Central memory CD8-positive, alpha-beta T cell (primary cell): ENCODE measurements around the gene SYNCRIP.
"Not testable (repeated sequence)": the region's sequence is repeated elsewhere in the genome, so short reads cannot be mapped to it uniquely, and the experiment has no call there.

ENCODE experiments used
- ATAC-seq: fragments of 150-1000 bp; cut with Tn5 transposase; replicated peaks from 2 replicates; pipeline ENCODE4 v1.10.0; 2022; ENCODE audit warnings: mild to moderate bottlenecking, moderate FRiP score, moderate number of reproducible peaks; ENCODE audit not compliant: poor library complexity, severe bottlenecking; ENCODE audit errors: extremely low read depth
- DNase-seq, 2 donors: peaks; one replicate each; pipeline ENCODE4 v3.0.0; 2021; ENCODE audit warnings: low spot score in 2 of 2
- H3K27ac Mint-ChIP-seq: one replicate; pipeline ENCODE4 v1.8.0; 2022; ENCODE audit warnings: low read depth, mild to moderate bottlenecking, moderate library complexity, mixed read lengths
- H3K27me3 Mint-ChIP-seq: one replicate; pipeline ENCODE4 v1.8.0; 2022; ENCODE audit warnings: mixed read lengths
- H3K36me3 Mint-ChIP-seq: one replicate; pipeline ENCODE4 v1.8.0; 2022; ENCODE audit warnings: mild to moderate bottlenecking, moderate library complexity, mixed read lengths; ENCODE audit not compliant: insufficient read depth
- H3K4me1 Mint-ChIP-seq: one replicate; pipeline ENCODE4 v1.8.0; 2022; ENCODE audit warnings: mixed read lengths
- H3K4me3 Mint-ChIP-seq: one replicate; pipeline ENCODE4 v1.8.0; 2022; ENCODE audit warnings: mild to moderate bottlenecking, moderate library complexity, mixed read lengths
- H3K9me3 Mint-ChIP-seq: one replicate; pipeline ENCODE4 v1.8.0; 2022; ENCODE audit warnings: mixed read lengths

Gene SYNCRIP

GRCh38 chr6:85579581-85579980 lies 63.1 kb downstream of the SYNCRIP start:
- peaks cover 54% of the 10 kb centered on the region for H3K4me1 Mint-ChIP-seq
- H3K27ac Mint-ChIP-seq = no peak overlapping the region
- ATAC-seq (no peak), DNase-seq (no peak)
- H3K9me3 Mint-ChIP-seq = peaks cover 17% of the 10 kb centered on the region
- H3K4me3 Mint-ChIP-seq = no peak overlapping the region
- H3K27me3 Mint-ChIP-seq = no peaks in the 10 kb centered on the region
- peaks cover 3% of the 10 kb centered on the region for H3K36me3 Mint-ChIP-seq

GRCh38 chr6:85576476-85576875 lies 66.2 kb downstream of the SYNCRIP start:
- H3K27ac Mint-ChIP-seq = no peak overlapping the region
- DNase-seq = no peak
- H3K27me3 Mint-ChIP-seq = no peaks in the 10 kb centered on the region
- peaks cover 10% of the 10 kb centered on the region for H3K36me3 Mint-ChIP-seq
- peaks cover under 1% of the 10 kb centered on the region for H3K9me3 Mint-ChIP-seq
- no peak for ATAC-seq
- H3K4me3 Mint-ChIP-seq = no peak overlapping the region
- peaks cover 28% of the 10 kb centered on the region for H3K4me1 Mint-ChIP-seq

- DNase-seq = no peak
- Mint-ChIP-seq H3K27ac (peak overlapping the region; percentile 6), H3K36me3 (peaks cover 21% of the 10 kb centered on the region), H3K27me3 (no peaks in the 10 kb centered on the region), H3K4me1 (peaks cover 15% of the 10 kb centered on the region), H3K4me3 (no peak overlapping the region), H3K9me3 (no peaks in the 10 kb centered on the region)
- ATAC-seq = no peak
Observed at GRCh38 chr6:85574932-85575598, 67.6 kb downstream of the SYNCRIP start.

- Mint-ChIP-seq H3K4me1 (no peaks in the 10 kb centered on the region), H3K4me3 (no peak overlapping the region), H3K9me3 (no peaks in the 10 kb centered on the region), H3K27ac (peak overlapping the region; percentile 47), H3K27me3 (no peaks in the 10 kb centered on the region), H3K36me3 (peaks cover 48% of the 10 kb centered on the region)
- ATAC-seq (no peak), DNase-seq (no peak)
Observed at GRCh38 chr6:85569323-85569722, 73.4 kb downstream of the SYNCRIP start.

GRCh38 chr6:85568411-85568810 lies 74.3 kb downstream of the SYNCRIP start:
- H3K9me3 Mint-ChIP-seq = no peaks in the 10 kb centered on the region
- no peak overlapping the region for H3K4me3 Mint-ChIP-seq
- ATAC-seq (no peak), DNase-seq (no peak)
- H3K4me1 Mint-ChIP-seq = no peaks in the 10 kb centered on the region
- H3K36me3 Mint-ChIP-seq = peaks cover 52% of the 10 kb centered on the region
- H3K27me3 Mint-ChIP-seq = no peaks in the 10 kb centered on the region
- H3K27ac Mint-ChIP-seq = no peak overlapping the region

- Mint-ChIP-seq H3K9me3 (no peaks in the 10 kb centered on the region), H3K4me1 (no peaks in the 10 kb centered on the region), H3K36me3 (peaks cover 53% of the 10 kb centered on the region), H3K27ac (peak overlapping the region; percentile 59), H3K4me3 (no peak overlapping the region), H3K27me3 (no peaks in the 10 kb centered on the region)
- ATAC-seq = no peak
- no peak for DNase-seq
Observed at GRCh38 chr6:85565736-85566135, 77.0 kb downstream of the SYNCRIP start.

- not testable (repeated sequence) for ATAC-seq, DNase-seq, H3K4me1 Mint-ChIP-seq, H3K9me3 Mint-ChIP-seq, H3K27me3 Mint-ChIP-seq, H3K27ac Mint-ChIP-seq, H3K4me3 Mint-ChIP-seq
- peaks cover 47% of the 10 kb centered on the region for H3K36me3 Mint-ChIP-seq
Observed at GRCh38 chr6:85564223-85564622, 78.5 kb downstream of the SYNCRIP start.
